ENCODE data around the gene CACNA1I. TPM values are rescaled to one million over a fixed set of nuclear protein-coding genes. Genes with fewer than 3 reads are reported as not detected.

Gene CACNA1I
- total and polyA plus RNA-seq, 2 experiments from 2014 or later = 0.42 to 2.4 TPM

GRCh38 chr22:39621826-39622225, 51.3 kb downstream of the CACNA1I start (continued):
- TF ChIP-seq REST (IDR thresholded peaks at IDR 0.05; ENCODE audit: unreplicated experiment) = no peak
- TF ChIP-seq CTCF (conservative IDR thresholded peaks at IDR 0.05; ENCODE audit: low read depth in 2 of 2) = no peak

- no peak overlapping the region for H3K4me2 ChIP-seq
- no peaks in the 10 kb centered on the region for H3K9me2 ChIP-seq (ENCODE audit: insufficient read depth)
- H3K36me3 ChIP-seq (ENCODE audit: insufficient read depth) = no peaks in the 10 kb centered on the region
- peak; percentile 89 for DNase-seq (ENCODE audit: low spot score)
- peak; percentile 79 for ATAC-seq
- Mint-ChIP-seq H3K27ac (no peak overlapping the region), H3K9me3 (no peaks in the 10 kb centered on the region), H3K36me3 (ENCODE audit: low read depth) (no peaks in the 10 kb centered on the region), H3K27me3 (ENCODE audit: insufficient read depth, low read depth, poor library complexity) (peaks cover 6% of the 10 kb centered on the region), H3K4me1 (peaks cover 25% of the 10 kb centered on the region), H3K4me3 (no peak overlapping the region)
- no peak for TF ChIP-seq EZH2 (IDR thresholded peaks at IDR 0.05; ENCODE audit: low read depth, unreplicated experiment)
- TF ChIP-seq NANOG (IDR thresholded peaks at IDR 0.05; ENCODE audit: borderline replicate concordance) = no peak
- no peak for TF ChIP-seq ETS1 (IDR thresholded peaks at IDR 0.05)
- TF ChIP-seq CREB1 (CRISPR knock-in tag; IDR thresholded peaks at IDR 0.05; ENCODE audit: low read depth) = no peak
- no peak for TF ChIP-seq ZNF462 (CRISPR knock-in tag; IDR thresholded peaks at IDR 0.05)
- peak; percentile 77 to 94 for TF ChIP-seq CTCF (conservative IDR thresholded peaks at IDR 0.05; ENCODE audit: low read depth in 2 of 2)
- H3F3A ChIP-seq (replicated peaks; ENCODE audit: low read depth) = no peaks in the 10 kb centered on the region
- no peaks in the 10 kb centered on the region for H4K20me1 ChIP-seq (replicated peaks; ENCODE audit: insufficient read depth)
- H3K27me3 ChIP-seq (ENCODE audit: insufficient read depth) = no peaks in the 10 kb centered on the region
- H3K27ac ChIP-seq (ENCODE audit: low read depth) = no peak overlapping the region
- peaks cover 12% of the 10 kb centered on the region for H3K4me1 ChIP-seq (ENCODE audit: insufficient read depth)
- H2AFZ ChIP-seq = no peak overlapping the region
- no peaks in the 10 kb centered on the region for H3K79me2 ChIP-seq (replicated peaks; ENCODE audit: insufficient read depth)
- H3K4me3 ChIP-seq = no peak overlapping the region
Measured at GRCh38 chr22:39622881-39623367, 52.4 kb downstream of the CACNA1I start.

Measured in GM23338 (cell line).